Measurements from ENCODE around the gene COX6A2.
A peak's percentile ranks its signal among the peaks of the same experiment; 100 is the strongest.

COX6A2 gene

DNA sequence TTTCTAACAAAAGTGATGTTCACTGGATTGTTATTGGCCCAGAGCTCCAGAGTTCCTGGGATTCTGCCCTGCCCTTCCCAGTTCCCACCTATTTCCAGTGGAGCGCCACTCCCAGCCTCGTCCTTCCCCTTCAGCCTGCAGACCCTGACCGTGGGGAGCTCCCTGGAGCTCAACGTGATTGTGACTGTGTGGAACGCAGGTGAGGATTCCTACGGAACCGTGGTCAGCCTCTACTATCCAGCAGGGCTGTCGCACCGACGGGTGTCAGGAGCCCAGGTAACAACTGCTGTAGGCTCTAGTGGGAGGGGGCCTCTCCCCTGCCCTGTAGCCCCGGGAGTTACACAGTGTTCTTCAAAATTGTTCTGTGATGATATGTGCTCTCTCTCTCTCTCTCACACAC lies 11.8 kb downstream of the COX6A2 start:
- DNase-seq (ENCODE audit: low read depth, low spot score) = no peak
- no peak overlapping the region for H3K4me3 ChIP-seq (ENCODE audit: low read length)

DNA sequence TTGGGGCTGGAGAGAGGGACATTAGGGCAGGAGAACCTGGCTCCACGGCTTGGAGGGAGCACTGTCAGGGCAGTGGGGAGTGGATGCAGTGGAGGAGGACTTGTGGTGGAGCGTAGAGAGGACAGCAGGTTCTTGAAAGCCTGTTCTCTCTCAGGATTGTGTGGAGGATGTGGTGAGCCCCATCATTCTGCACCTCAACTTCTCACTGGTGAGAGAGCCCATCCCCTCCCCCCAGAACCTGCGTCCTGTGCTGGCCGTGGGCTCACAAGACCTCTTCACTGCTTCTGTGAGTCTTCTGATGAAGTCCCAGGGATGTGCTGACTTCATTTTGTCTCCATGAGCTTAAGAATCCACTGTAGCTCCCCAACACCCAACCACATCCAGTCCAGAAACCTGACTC lies 13.5 kb downstream of the COX6A2 start:
- DNase-seq (ENCODE audit: low read depth, low spot score) = no peak
- no peak overlapping the region for H3K4me3 ChIP-seq (ENCODE audit: low read length)

DNA sequence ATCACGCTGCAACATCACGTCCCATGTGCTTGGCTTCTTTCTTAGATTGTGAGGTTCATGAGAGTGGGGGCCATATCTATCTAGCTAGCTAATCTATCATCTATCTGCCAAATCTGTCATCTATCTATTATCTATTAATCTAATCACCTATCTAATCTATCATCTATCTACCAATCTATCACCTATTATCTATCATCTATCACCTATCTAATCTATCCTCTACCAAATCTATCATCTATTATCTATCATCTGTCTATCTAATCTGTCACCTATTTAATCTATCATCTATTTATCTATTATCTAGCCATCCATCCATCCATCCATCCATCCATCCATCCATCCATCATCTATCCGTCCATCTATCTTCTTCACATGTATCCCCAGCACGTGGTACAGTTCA lies 14.2 kb downstream of the COX6A2 start:
- no peak overlapping the region for H3K4me3 ChIP-seq (ENCODE audit: low read length)
- DNase-seq (ENCODE audit: low read depth, low spot score) = no peak

DNA sequence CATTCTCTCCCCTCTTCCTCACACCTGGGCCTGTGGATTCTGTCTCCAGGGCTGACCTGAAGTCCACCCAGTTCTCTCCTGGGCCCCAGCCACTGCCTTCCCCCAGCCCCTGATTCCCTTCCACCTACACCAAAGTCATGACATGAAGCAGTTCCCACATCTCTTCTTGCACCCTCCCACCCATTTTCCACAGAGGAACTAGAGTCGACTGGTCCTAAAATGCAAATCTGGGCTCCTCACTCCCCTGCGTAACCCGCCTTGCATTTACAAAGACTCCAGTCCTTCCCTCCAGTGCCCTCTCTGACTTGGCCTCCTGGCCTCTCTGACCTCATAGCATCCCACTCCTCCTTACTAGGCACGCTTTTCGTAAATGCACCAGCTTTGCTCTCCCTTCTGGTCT lies 14.8 kb downstream of the COX6A2 start:
- DNase-seq (ENCODE audit: low read depth, low spot score) = no peak
- no peak overlapping the region for H3K4me3 ChIP-seq (ENCODE audit: low read length)

DNA sequence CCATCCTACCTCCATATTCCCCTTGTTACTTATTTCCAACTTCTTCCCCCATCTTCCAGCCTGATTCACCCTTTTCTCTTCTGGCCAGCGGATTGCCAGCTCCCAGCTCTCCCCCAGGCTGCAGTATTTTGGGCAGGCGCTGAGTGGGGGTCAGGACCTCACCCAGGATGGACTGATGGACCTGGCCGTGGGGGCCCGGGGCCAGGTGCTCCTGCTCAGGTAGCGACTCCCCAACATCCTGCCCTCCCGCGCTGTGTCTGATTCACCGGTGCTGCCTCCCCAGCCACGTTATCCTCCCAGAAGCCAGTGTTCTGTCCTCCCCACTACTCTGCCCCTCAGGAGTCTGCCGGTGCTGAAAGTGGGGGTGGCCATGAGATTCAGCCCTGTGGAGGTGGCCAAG lies 15.4 kb downstream of the COX6A2 start:
- no peak for DNase-seq (ENCODE audit: low read depth, low spot score)
- H3K4me3 ChIP-seq (ENCODE audit: low read length) = no peak overlapping the region

DNA sequence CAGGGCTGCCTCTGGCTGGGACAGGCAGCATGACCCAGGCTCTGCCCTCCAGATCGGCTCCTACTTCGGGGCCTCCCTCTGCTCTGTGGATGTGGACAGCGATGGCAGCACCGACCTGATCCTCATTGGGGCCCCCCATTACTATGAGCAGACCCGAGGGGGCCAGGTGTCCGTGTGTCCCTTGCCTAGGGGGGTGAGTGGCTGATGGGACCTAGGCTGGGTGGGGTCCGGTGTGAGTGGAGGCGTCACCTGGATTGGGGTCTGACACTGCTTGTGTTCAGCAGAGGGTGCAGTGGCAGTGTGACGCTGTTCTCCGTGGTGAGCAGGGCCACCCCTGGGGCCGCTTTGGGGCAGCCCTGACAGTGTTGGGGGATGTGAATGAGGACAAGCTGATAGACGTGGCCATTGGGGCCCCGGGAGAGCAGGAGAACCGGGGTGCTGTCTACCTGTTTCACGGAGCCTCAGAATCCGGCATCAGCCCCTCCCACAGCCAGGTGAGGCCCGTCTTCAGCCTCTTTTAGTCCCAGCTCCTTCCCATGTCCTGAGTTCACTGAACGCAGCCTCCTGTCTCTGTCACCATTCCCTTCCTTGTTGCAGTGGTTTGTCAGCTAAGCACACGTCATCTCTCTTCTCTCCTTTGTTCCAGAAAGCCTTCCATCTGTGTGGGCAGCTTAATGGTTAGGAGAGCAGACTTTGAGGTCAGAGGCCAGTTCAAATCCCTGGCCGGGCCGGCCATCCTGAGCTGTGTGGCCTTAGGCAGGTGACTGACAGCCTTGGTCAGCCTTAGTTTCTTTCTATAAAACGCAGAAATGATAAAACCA lies 16.9 kb downstream of the COX6A2 start:
- DNase-seq (ENCODE audit: low read depth, low spot score) = no peak
- H3K4me3 ChIP-seq (ENCODE audit: low read length) = no peak overlapping the region

DNA sequence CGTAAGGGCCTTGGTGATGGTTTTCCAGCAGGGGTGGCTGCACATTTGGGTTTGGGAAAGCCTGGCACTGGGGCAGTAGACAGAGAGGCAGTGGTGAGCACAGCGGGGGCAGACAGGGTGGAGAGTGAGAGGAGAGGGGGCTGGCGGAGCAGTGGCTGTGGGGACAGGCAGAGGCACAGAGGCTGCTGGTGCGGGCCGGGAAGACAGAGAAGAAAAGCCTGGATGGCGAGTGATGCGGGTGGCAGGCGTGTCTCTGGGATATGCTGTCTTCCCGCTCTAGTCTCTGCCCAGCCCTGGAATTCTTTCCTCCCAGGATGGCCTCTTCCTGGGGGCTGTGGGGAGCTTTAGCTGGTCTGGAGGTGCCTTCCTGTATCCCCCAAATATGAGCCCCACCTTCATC lies 18.1 kb downstream of the COX6A2 start:
- no peak overlapping the region for H3K4me3 ChIP-seq (ENCODE audit: low read length)
- no peak for DNase-seq (ENCODE audit: low read depth, low spot score)

DNA sequence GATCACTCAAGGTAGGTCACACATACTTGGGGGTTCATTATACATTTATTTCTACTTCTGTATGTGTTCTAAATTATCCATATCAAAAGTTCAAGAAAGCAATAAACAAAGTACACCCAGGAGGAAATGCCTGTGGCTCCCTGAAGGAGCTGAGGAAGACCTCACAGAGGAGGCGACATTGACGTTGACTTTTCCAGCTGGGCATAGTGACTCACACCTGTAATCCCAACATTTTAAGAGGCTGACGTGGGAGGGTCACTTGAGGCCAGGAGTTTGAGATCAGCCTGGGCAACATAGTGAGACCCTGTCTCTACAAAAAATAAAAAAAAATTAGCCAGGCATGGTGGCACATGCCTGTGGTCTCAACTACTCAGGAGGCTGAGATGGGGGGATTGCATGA lies 18.7 kb downstream of the COX6A2 start:
- DNase-seq (ENCODE audit: low read depth, low spot score) = no peak
- no peak overlapping the region for H3K4me3 ChIP-seq (ENCODE audit: low read length)

DNA sequence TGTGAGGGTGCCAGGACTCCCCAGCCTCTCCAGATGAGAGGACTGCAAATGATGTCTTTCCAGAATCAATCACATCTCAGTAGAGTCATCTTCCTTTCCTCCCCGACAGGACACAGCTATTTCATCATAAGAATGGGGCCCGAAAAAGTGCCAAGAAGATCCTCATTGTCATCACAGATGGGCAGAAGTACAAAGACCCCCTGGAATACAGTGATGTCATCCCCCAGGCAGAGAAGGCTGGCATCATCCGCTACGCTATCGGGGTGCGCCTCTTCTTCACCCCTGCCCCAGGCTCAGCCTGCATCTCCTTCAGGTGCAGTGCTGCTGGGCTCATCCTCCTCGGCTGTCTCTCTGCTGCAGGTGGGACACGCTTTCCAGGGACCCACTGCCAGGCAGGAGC lies 20.8 kb downstream of the COX6A2 start:
- DNase-seq (ENCODE audit: low read depth, low spot score) = no peak
- no peak overlapping the region for H3K4me3 ChIP-seq (ENCODE audit: low read length)

DNA sequence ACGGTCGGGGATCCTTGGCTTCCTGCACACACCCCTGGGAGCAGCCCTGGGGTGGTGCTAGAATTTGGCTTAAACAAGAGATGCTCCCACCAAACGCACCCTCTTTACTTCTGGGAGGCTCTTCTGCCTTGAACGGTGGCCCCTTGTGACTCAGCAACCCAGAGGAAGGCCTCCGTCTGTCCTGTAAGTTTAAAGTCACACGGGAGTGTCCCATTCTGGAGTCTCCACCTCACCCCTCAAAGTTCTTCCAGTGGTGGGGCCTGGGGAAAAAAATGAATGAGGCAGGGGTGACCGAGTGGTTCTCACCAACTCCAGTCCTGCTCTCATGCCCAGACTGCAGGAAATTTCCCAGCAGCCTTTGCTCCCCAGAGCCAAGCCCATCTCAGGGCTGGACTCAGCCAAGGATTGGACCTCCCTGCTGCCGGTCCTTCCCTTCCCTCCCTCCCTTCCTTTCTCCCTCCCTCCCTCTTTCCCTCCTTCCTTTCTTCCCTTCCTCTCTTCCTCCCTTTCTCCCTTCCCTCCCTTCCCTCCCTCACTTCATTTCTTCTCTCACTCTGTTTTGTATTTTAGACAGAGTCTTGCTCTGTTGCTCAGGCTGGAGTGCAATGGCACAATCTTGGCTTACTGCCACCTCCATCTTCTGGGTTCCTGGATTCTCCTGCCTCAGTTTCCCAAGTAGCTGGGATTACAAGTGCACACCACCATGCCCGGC lies 23.7 kb downstream of the COX6A2 start:
- no peak for DNase-seq (ENCODE audit: low read depth, low spot score)
- no peak overlapping the region for H3K4me3 ChIP-seq (ENCODE audit: low read length)

DNA sequence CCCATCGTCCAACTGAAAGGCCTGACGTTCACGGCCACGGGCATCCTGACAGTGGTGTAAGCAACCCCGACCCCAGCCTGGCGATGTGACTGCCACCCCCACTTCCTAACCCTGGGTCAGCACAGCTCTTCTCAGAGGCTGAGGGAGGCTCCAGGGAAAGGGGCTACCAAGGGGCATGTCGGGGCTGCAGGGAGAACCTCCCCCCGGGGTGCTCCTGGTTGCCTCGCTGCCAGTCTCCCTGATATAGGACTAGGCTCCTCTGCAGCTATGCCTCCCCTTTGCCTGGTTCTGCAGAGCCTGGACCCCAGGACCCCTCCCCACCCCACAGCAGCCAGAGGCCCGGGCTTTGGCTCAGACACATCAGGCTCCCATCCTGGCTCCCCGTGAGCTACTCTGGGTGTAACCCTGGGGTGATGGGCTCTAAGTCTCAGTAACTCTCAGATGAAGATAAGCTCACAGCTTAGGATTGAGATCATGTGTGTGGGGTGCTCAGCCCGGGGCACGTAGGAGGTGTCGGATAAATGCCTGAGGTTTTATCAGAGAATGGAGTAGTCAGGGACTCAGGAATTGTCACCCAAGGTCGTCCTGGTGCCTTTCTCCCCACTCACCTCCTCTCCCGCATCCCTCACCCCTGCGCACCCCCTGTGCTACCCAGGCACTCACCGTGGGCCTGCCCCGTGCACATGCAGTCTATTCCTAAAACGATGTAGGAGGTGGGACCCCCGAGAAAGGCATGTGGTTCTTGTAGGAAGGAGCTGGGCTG lies 24.4 kb downstream of the COX6A2 start:
- H3K4me3 ChIP-seq (ENCODE audit: low read length) = no peak overlapping the region
- DNase-seq (ENCODE audit: low read depth, low spot score) = no peak

DNA sequence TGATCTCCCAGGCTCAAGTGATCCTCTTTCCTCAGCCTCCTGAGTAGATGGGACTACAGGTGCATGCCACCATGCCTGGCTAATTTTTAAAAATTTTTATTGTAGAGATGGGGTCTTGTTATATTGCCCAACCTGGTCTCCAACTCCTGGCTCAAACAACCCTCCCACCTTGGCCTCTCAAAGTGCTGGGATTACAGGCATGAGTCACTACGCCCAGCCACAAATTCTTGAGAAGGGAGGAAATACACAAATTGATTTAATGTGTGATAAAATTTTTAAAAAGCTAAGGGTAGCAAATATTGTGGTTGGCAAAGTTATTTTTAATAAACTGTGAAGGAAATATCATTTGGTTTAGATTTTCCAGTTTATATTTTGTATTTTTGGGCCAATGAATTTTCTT lies 25.5 kb downstream of the COX6A2 start:
- no peak overlapping the region for H3K4me3 ChIP-seq (ENCODE audit: low read length)
- DNase-seq (ENCODE audit: low read depth, low spot score) = no peak

DNA sequence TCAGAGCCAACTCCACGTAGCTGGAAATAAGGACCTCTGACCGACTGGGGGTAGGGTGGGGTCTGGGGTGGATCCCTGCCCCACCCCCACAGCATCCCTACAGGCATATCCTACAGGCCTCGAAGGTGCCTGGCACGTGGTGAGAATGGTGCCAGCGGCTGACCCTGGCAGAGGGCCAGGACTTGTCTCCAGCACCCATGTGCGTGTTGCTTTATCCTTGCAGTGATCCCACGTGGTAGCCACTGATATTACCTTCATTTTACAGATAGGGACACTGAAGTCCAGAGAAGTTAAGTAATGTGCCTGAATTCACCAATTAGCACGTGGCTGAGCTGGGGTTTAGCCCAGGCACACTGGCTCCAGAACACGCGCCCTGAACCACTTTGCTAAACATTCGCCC lies 26.7 kb downstream of the COX6A2 start:
- DNase-seq (ENCODE audit: low read depth, low spot score) = no peak
- H3K4me3 ChIP-seq (ENCODE audit: low read length) = no peak overlapping the region

DNA sequence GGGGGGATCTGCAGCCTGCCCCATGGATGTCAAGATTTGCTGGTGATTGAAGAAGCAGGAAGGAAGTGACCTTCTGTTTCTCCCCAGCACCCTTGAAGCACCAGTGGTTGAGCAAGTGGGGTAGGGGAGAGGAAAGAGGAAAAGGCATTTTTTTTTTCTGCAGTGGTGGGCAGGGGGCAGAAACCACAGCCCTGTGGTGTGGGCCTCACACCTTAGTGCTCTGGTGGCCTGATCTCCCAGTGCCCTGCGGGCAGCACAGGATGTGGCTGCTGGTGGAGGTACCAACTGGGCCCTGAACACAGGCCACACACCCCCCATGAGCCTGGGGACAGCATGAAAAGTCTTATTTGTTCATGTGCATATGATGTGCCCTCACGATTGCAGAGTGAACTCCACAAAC lies 28.0 kb downstream of the COX6A2 start:
- DNase-seq (ENCODE audit: low read depth, low spot score) = peak; percentile 18
- H3K4me3 ChIP-seq (ENCODE audit: low read length) = no peak overlapping the region

DNA sequence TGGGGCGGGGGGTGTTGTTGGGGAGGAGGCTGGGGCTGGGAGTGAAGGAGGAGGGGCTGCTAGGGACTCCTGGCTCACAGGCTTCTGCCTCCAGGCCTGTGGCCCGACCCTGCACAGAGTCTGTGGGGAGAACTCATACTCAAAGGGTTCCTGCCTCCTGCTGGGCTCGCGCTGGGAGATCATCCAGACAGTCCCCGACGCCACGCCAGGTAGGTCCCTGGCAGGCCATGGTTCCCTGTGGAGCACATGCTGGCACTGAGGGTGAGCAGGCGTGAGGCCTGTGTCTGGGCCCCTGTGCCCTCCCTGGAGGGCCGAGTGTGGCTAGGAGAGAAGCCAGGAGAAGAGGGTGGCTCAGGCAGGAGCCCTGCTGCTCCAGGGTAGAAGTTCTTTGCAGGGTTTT lies 30.5 kb downstream of the COX6A2 start:
- DNase-seq (ENCODE audit: low read depth, low spot score) = no peak

DNA sequence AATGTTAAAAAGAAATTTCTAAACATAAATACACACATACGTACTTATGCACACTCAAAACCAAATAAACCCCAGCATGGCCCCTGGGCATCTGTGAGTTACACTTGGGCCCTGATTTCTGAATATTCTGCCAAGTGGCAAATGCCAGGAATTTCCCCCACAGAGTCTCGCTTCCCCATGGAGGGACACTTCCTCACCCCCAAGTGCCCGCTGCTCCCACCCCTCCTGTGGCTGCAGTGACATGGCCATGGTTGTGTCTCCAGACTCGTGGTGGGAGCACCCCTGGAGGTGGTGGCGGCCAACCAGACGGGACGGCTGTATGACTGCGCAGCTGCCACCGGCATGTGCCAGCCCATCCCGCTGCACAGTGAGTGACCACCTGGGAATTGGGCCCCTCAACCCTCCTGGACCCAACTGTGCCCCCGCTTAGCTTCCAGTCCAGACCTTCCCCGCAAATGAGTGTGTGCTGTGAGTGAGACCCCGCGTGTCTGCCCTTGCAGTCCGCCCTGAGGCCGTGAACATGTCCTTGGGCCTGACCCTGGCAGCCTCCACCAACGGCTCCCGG lies 31.0 kb downstream of the COX6A2 start:
- H3K4me3 ChIP-seq (ENCODE audit: low read length) = no peak overlapping the region
- DNase-seq (ENCODE audit: low read depth, low spot score) = no peak

More for the DNA sequence above, 30.5 kb downstream of the COX6A2 start:
- no peak overlapping the region for H3K4me3 ChIP-seq (ENCODE audit: low read length)

DNA sequence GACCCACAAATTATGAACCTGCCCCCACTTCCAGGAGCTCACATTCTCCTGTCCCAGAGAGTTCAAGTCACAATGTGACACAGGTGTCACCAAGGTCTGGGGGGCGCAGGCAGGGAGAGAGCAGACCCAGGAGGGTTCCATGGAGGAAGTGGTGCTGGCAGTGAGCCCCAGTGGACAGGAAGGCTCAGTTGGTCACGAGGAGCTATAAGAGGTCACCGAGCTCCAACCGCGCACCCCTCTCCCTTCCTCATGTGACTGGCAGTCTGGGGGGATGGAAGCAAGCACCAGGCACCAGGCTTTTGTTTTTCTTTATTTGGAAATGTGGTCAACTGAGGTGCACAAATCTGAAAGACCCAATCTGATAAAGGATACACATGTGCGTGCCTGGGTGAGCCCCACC lies 32.5 kb downstream of the COX6A2 start:
- H3K4me3 ChIP-seq (ENCODE audit: low read length) = no peak overlapping the region
- DNase-seq (ENCODE audit: low read depth, low spot score) = no peak

DNA sequence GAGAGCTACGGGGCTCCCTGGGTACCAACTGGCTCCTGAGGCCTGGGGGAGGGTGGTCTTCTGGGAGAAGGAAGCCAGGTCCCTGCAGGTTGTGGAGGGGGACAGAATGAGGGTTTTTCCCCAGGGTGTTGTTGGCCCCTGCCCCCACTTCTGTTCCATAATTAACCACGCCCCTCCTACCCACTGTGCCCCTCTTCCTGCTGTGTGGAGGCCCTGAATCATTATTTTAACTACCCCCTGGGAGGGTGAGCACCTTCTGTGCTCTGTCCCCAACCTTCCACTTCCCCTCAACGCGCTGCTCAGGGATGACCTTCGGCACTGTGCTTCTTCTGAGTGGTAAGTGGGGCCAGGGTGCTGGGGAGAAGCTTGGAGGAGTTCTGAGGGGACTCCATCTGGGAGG lies 35.1 kb downstream of the COX6A2 start, which contains the start of gene ITGAD:
Gene ITGAD (plus strand): TSS at position 280 of the 400 bp plus-strand sequence. CDS start 26 bp downstream, at position 306.
- DNase-seq (ENCODE audit: low read depth, low spot score) = no peak
- H3K4me3 ChIP-seq (ENCODE audit: low read length) = no peak within 1 kb of the TSS

DNA sequence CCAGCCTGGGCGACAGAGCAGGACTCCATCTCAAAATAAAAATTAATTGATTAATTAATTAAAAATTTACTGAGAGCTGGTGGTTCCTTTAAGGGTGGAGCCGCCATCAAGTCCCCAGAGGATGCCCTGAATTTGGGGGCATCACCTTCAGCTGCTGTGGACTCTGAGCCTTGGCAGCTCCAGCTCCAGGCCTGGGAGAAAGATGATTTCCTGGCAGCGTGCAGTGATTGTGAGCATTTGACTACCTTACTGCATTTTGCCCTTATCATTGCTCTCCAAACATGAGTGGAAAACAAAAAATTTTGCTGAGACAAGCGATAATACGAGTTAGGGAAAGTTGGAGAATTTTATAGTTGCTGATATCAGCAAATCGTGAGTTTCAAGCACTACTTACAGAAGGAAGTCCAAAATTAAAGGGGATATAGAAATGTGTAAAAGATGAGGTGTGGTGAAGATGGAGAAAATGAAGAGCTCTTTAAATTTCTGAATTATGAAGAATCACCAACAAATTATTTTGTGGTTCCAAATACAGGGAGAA lies 37.6 kb downstream of the COX6A2 start:
- no peak for DNase-seq (ENCODE audit: low read depth, low spot score)

More for the DNA sequence above, 37.6 kb downstream of the COX6A2 start:
- no peak overlapping the region for H3K4me3 ChIP-seq (ENCODE audit: low read length)

Data from Jurkat, Clone E6-1 (cell line).